ENCODE data around the gene RAPGEF2.

The RAPGEF2 gene

DNA sequence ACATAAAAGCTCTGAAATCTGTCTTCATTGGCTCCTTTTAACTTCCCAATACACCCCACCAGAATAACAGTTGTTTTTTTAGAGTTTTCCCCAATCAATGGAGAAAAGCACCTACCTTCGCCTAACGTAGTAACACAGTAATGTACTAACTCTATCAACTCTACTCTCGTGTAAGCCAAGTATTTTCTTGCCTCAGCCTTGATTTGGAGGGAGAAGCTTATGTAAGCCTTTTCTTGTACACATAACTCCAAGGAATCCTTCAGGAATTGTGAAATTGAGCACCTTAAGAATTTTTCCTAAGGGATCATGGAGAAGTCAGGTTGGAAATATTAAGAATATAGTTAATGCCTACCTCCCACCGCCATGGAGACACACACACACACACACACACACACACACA is 181.2 kb downstream of the RAPGEF2 start:
- no peak for DNase-seq (ENCODE audit: extremely low read depth, low read depth)
- no peak overlapping the region for H3K4me3 ChIP-seq (replicated peaks; ENCODE audit: low read depth, low read length)

GRCh38 chr4:159284733-159285132 is 181.9 kb downstream of the RAPGEF2 start:
- no peak for DNase-seq (ENCODE audit: extremely low read depth, low read depth)
- TF ChIP-seq, protein P1, sequence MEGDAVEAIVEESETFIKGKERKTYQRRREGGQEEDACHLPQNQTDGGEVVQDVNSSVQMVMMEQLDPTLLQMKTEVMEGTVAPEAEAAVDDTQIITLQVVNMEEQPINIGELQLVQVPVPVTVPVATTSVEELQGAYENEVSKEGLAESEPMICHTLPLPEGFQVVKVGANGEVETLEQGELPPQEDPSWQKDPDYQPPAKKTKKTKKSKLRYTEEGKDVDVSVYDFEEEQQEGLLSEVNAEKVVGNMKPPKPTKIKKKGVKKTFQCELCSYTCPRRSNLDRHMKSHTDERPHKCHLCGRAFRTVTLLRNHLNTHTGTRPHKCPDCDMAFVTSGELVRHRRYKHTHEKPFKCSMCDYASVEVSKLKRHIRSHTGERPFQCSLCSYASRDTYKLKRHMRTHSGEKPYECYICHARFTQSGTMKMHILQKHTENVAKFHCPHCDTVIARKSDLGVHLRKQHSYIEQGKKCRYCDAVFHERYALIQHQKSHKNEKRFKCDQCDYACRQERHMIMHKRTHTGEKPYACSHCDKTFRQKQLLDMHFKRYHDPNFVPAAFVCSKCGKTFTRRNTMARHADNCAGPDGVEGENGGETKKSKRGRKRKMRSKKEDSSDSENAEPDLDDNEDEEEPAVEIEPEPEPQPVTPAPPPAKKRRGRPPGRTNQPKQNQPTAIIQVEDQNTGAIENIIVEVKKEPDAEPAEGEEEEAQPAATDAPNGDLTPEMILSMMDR (IDR thresholded peaks at IDR 0.05; ENCODE audit: low read depth, low read length, missing control alignments) = no peak
- no peak overlapping the region for H3K4me3 ChIP-seq (replicated peaks; ENCODE audit: low read depth, low read length)

More for the DNA sequence above, 181.2 kb downstream of the RAPGEF2 start:
- TF ChIP-seq, protein P1 (IDR thresholded peaks at IDR 0.05; ENCODE audit: low read depth, low read length, missing control alignments) = no peak

DNA sequence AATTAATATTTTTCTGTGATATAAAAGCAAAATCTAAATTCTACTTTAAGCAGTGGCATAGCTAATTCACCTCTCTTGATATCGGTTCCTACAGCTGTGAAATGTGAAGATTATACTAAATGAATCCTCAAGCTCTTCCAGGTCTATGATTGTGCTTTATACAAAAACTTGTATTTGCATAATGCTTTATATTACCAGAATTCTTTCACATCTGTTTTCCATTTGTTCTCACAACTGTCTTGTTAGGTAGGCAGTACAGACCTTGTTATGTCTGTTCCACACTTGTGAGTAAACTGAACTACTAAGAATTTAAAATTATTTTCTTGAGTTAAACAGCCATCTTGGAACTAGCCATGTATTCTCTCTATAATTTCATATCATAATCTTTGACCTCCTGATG is 184.9 kb downstream of the RAPGEF2 start:
- DNase-seq (ENCODE audit: extremely low read depth, low read depth) = no peak
- H3K4me3 ChIP-seq (replicated peaks; ENCODE audit: low read depth, low read length) = no peak overlapping the region
- TF ChIP-seq, protein P1 (IDR thresholded peaks at IDR 0.05; ENCODE audit: low read depth, low read length, missing control alignments) = no peak

GRCh38 chr4:159289682-159290081 is 186.8 kb downstream of the RAPGEF2 start:
- TF ChIP-seq, protein P1 (IDR thresholded peaks at IDR 0.05; ENCODE audit: low read depth, low read length, missing control alignments) = no peak
- DNase-seq (ENCODE audit: extremely low read depth, low read depth) = no peak
- H3K4me3 ChIP-seq (replicated peaks; ENCODE audit: low read depth, low read length) = no peak overlapping the region

DNA sequence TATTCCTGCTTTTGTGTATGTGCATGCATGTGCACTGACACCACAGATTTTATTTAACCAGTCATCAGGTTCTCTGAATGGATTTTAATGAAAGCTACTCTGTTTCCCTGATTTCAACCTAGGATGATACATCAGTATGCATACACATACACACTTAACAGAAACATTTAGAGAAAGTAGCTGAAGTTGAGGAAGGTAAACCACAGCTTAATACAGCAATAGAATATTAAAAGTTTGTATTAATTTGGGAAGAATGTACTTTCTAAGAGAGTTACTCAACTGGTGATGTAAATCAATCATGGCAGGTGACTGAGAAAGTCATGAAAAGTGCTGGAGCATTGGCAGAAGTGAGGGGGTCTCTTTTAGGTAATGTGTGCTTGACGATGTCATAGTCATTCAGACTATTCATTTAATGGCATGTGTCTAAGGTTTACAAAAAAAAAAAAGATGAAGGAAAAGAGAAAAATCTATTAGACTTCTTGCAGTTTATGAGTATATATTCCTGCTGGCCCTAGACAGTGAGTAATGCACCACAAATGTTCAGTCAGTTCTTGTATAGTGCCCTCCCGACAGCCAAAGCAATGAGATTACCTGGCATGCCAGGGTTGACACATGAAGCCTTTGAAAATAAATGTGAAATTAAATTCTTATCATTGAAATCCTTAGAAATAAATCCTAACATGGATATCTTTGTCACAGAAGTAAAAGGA is 187.6 kb downstream of the RAPGEF2 start:
- TF ChIP-seq, protein P1 (IDR thresholded peaks at IDR 0.05; ENCODE audit: low read depth, low read length, missing control alignments) = no peak
- H3K4me3 ChIP-seq (replicated peaks; ENCODE audit: low read depth, low read length) = no peak overlapping the region
- DNase-seq (ENCODE audit: extremely low read depth, low read depth) = no peak

DNA sequence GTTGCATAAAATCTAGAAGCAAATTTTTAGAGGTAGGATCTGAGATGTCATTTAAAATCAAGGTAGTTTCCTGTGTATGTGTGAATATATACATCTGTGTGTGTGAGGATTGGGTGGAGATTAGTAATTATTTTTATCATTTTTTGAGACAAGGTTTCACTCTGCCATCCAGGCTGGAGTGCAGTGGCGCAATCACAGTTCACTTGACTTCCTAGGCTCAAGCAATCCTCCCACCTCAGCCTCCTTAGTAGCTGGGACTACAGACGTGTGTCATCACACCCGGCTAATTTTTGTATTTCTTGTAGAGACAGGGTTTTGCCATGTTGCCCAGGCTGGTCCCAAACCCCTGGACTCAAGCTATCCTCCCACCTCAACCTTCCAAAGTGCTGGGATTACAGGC is 188.3 kb downstream of the RAPGEF2 start:
- no peak for DNase-seq (ENCODE audit: extremely low read depth, low read depth)
- TF ChIP-seq, protein P1 (IDR thresholded peaks at IDR 0.05; ENCODE audit: low read depth, low read length, missing control alignments) = no peak
- no peak overlapping the region for H3K4me3 ChIP-seq (replicated peaks; ENCODE audit: low read depth, low read length)

Measured in HFF-Myc (cell line).